Colonic mucosa (tissue), 4 donors: ENCODE data around the gene TDG. TPM values are rescaled to one million over a fixed set of nuclear protein-coding genes. Genes with fewer than 3 reads are reported as not detected.

ENCODE experiments used
- DNase-seq: peaks from one replicate; pipeline ENCODE4 v3.0.0-alpha.2; 2020
- H3K27ac ChIP-seq: fragments of 200-600 bp; one replicate; pipeline ENCODE4 v1.8.0; 2021
- H3K27me3 ChIP-seq: fragments of 200-600 bp; one replicate; pipeline ENCODE4 v1.8.0; 2021
- H3K36me3 ChIP-seq: fragments of 200-600 bp; one replicate; pipeline ENCODE4 v1.8.0; 2021
- H3K4me1 ChIP-seq: fragments of 200-600 bp; one replicate; pipeline ENCODE4 v1.8.0; 2021; ENCODE audit warnings: mild to moderate bottlenecking
- H3K4me3 ChIP-seq: fragments of 200-600 bp; one replicate; pipeline ENCODE4 v1.8.0; 2021
- H3K9ac ChIP-seq, 2 donors: one replicate each; pipeline ENCODE4 v1.7.0; 2013; ENCODE audit warnings: control low read depth in 2 of 2, low read depth in 2 of 2, low read length in 2 of 2
- H3K9me3 ChIP-seq: fragments of 200-600 bp; one replicate; pipeline ENCODE4 v1.8.0; 2021
- intact Hi-C: fragments of 100-400 bp; cut with DNase I; formaldehyde crosslinking; loops from one replicate; pipeline ENCODE4 v1.14.1; 2022
- total RNA-seq, 2 donors: library from RNA; stranded (reverse); fragmentation: NEBNext Ultra II Directional in 1 of 2; extraction: Animal tissue kit (Norgen Biotek cat#: 25700) in 1 of 2; gene quantifications; one replicate each; pipeline ENCODE4 v1.2.1, GENCODE V29; 2021
- TF ChIP-seq, protein P1 (sequence below): fragments of 200-600 bp; IDR thresholded peaks from one replicate; pipeline ENCODE4 v1.8.0; 2022; ENCODE audit warnings: antibody characterized with exemption, mild to moderate bottlenecking
- donor health status: healthy.
- donor health status: DM: no; HTN: no; CAD: no.
- donor health status: DM: no; HTN: no; CAD: no.

TDG gene
- total RNA-seq, 2 donors from 2014 or later = 24.0 to 29.9 TPM

DNA sequence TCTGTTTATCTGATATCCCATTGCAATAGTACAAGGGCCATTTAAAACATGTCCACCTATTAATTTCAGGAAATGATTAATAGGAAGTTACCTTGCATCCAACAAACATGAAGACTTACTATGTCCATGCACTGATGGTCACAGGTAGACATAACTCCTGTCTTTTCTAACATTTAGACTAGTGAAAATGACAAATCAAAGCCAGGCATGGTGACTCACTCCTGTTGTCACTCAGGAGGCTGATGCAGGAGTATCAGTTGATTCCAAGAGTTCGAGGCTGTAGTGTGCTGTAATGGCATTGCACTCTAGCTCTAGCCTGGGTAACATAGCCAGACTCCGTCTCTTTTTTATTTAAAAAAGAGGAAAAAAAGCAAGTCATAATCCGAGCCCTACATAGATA lies 20.7 kb upstream of the TDG start:
- Histone ChIP-seq H3K36me3 (peaks cover 53% of the 10 kb centered on the region), H3K27me3 (no peaks in the 10 kb centered on the region), H3K4me3 (no peak overlapping the region), H3K4me1 (no peaks in the 10 kb centered on the region), H3K9ac (no peak overlapping the region), H3K27ac (no peak overlapping the region), H3K9me3 (no peaks in the 10 kb centered on the region)
- TF ChIP-seq, protein P1, sequence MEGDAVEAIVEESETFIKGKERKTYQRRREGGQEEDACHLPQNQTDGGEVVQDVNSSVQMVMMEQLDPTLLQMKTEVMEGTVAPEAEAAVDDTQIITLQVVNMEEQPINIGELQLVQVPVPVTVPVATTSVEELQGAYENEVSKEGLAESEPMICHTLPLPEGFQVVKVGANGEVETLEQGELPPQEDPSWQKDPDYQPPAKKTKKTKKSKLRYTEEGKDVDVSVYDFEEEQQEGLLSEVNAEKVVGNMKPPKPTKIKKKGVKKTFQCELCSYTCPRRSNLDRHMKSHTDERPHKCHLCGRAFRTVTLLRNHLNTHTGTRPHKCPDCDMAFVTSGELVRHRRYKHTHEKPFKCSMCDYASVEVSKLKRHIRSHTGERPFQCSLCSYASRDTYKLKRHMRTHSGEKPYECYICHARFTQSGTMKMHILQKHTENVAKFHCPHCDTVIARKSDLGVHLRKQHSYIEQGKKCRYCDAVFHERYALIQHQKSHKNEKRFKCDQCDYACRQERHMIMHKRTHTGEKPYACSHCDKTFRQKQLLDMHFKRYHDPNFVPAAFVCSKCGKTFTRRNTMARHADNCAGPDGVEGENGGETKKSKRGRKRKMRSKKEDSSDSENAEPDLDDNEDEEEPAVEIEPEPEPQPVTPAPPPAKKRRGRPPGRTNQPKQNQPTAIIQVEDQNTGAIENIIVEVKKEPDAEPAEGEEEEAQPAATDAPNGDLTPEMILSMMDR = no peak
- DNase-seq = no peak
- intact Hi-C loops = no loop called here

DNA sequence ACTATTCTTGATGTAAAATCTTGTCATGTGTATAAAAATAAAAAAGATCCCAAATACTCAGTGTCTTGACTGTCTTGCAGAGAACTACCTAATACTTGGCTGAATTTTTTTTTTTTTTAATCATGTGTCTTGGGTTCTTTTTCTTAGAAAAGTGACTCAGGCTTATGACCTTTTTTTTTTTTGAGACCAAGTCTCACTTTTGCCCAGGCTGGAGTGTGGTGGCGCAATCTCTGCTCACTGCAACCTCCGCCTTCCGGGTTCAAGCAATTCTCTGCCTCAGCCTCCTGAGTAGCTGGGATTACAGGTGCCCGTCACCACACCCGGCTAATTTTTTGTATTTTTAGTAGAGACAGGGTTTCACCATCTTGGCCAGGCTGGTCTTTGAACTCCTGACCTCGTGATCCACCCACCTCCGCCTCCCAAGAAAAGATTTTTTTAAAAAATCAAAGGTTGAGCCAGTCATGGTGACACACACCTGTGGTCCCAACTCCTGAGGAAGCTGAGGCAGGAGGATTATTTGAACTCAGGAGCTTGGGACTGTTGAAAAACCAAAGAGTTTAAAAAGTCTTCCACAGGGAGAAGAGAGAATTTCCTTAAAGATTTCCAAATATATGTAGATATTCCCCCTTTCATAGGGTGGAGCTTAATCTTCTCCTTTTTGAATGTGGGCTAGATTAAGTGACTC lies 17.7 kb upstream of the TDG start:
- TF ChIP-seq, protein P1 = no peak
- no peak for DNase-seq
- intact Hi-C loops = no loop called here
- Histone ChIP-seq H3K9me3 (no peaks in the 10 kb centered on the region), H3K27ac (no peak overlapping the region), H3K4me1 (no peaks in the 10 kb centered on the region), H3K27me3 (no peaks in the 10 kb centered on the region), H3K9ac (no peak overlapping the region), H3K4me3 (no peak overlapping the region), H3K36me3 (peaks cover 44% of the 10 kb centered on the region)

DNA sequence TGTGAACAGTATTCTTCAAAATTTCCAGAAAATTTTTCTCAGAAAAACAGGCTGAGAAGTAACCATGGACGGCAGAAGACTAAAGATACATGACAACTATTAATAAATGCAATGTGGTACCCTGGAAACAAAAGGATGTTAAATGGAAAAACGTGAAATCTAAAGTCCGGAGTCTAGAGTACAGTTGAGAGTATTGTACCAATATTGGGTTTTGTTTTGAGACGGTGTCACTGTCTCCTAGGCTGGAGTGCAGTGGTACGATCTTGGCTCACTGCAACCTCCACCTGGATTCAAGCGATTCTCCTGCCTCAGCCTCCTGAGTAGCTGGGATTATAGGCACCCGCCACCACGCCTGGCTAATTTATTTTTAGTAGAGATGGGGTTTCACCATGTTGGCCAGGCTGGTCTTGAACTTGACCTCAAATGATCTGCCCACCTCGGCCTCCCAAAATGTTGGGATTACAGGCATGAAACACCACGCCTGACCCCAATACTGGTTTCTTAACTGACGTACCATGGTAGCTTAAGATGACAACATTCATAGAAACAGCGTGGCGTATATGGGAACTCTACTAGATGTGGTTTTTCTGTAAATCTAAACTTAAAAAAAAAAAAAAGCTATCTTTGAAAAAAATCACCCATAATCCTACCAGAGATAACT lies 16.8 kb upstream of the TDG start:
- intact Hi-C loops = no loop called here

DNA sequence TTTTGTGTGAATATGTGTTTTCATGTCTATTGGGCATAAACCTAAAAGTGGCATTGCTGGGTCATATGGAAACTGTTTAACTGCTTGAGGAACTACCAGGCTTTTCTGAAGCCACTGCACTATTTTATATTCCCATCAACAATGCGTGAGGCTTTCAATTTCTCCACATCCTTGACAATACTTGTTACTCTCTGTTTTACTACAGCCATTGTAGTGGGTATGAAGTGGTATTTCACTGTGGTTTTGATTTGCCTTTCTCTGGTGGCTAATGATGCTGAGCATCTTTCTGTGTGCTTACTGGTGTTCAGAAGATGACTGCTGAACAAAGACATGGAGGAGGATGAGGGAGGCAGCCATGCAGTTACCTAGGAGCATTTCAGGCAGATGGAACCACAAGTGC lies 13.2 kb upstream of the TDG start:
- Histone ChIP-seq H3K9me3 (no peaks in the 10 kb centered on the region), H3K4me3 (no peak overlapping the region), H3K4me1 (peaks cover 4% of the 10 kb centered on the region), H3K36me3 (peaks cover 12% of the 10 kb centered on the region), H3K27me3 (no peaks in the 10 kb centered on the region), H3K9ac (no peak overlapping the region), H3K27ac (no peak overlapping the region)
- DNase-seq = no peak
- TF ChIP-seq, protein P1 = no peak
- intact Hi-C loops = no loop called here

More for the DNA sequence above, 16.8 kb upstream of the TDG start:
- no peaks in the 10 kb centered on the region for H3K27me3 ChIP-seq
- H3K9ac ChIP-seq = no peak overlapping the region
- H3K4me3 ChIP-seq = no peak overlapping the region
- peaks cover 37% of the 10 kb centered on the region for H3K36me3 ChIP-seq
- DNase-seq = no peak
- no peaks in the 10 kb centered on the region for H3K4me1 ChIP-seq
- TF ChIP-seq, protein P1 = no peak
- no peak overlapping the region for H3K27ac ChIP-seq
- no peaks in the 10 kb centered on the region for H3K9me3 ChIP-seq

DNA sequence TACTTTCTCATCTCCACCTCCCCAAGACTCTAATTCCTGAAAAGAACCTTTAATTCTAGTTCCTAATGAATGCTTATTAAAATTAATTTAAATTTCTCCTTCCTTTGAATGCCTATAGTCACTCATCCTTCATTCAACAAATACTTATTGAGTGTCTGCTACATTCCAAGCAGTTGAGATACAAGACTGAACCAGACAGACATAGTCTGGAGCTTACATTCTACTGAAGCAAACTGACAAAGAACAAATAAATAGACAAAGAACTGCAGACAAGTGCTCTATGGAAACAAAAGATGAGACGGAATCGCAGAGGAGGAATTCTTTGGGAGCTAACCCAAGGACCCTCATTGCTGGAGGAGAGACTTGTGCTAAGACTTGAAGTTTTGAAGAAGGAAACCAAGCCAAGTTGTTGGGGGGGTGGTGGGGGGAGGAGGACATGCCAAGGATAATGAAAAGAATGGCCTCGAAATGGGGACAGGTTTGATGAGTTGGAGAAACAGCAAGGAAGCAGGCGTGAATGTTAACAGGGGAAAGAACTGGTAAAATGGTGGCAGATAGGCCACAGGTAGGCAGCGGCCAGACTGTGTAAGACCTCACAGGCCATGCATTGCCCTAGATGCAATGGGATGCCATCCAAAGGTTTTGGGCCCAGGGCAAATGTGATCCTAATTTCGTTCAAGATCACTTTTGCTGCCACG lies 9.7 kb upstream of the TDG start:
- DNase-seq = peak; percentile 27
- intact Hi-C loops = no loop called here
- Histone ChIP-seq H3K36me3 (no peaks in the 10 kb centered on the region), H3K9ac (peak overlapping the region; percentile 85 to 88), H3K27ac (peak overlapping the region; percentile 91), H3K4me1 (peaks cover 4% of the 10 kb centered on the region), H3K4me3 (peak overlapping the region; percentile 96), H3K27me3 (no peaks in the 10 kb centered on the region), H3K9me3 (no peaks in the 10 kb centered on the region)
- TF ChIP-seq, protein P1 = no peak
